CD4-positive, alpha-beta T cell treated with Interleukin-2 at 100 ng/mL for 4 hours (primary cell): ENCODE results near the gene PAFAH1B1.
"Not testable (repeated sequence)": the region's sequence is repeated elsewhere in the genome, so short reads cannot be mapped to it uniquely, and the experiment has no call there.

Experiments used
- DNase-seq: peaks from one replicate; pipeline ENCODE4 v3.0.0-alpha.2; 2020; ENCODE audit warnings: low spot score

Gene PAFAH1B1

GRCh38 chr17:2592971-2593820, at the start of gene PAFAH1B1:
PAFAH1B1 (plus strand) TSS chr17:2593654; CDS start chr17:2638289, 44,635 bp downstream.
- DNase-seq: peak; percentile 95

GRCh38 chr17:2545393-2545792, 48.1 kb upstream of the PAFAH1B1 start:
- no peak for DNase-seq

GRCh38 chr17:2547176-2547575, 46.3 kb upstream of the PAFAH1B1 start:
- no peak for DNase-seq

DNA sequence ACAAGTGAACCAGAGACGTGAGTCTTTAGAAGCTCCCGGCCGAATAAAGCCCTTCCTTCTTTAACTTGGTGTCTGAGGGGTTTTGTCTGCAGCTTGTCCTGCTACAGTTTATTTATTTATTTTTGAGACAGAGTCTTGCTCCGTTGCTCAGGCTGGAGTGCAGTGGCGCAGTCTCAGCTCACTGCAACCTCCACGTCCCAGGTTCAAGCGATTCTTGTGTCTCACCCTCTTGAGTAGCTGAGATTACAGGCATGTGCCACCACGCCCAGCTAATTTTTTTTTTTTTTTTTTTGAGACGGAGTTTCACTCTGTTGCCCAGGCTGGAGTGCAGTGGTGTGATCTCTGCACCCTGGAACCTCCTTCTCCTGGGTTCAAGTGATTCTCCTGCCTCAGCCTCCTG, 45.4 kb upstream of the PAFAH1B1 start:
- not testable (repeated sequence) for DNase-seq

- DNase-seq: no peak
Measured at GRCh38 chr17:2549392-2550211, 43.9 kb upstream of the PAFAH1B1 start.

DNA sequence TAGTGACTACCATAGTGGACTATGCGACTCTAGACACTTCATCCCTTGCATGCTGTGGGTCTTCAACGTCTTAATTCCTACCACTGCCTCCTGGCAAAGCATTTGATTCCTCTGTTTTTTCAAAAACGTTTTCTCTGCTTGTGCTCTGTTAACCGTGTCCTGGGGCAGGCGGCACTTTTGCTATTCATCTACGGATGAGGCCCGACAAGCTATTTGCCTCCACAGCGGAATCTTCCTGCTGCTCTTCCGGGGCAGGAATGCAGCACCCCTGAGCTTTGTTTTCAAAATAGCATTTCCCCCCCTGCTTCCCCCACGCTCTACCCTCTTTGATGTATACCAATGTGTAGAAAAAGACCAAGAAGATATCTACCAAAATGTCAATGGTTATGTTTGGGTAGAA, 42.0 kb upstream of the PAFAH1B1 start:
- no peak for DNase-seq

GRCh38 chr17:2551928-2552327, 41.5 kb upstream of the PAFAH1B1 start:
- DNase-seq: no peak

DNA sequence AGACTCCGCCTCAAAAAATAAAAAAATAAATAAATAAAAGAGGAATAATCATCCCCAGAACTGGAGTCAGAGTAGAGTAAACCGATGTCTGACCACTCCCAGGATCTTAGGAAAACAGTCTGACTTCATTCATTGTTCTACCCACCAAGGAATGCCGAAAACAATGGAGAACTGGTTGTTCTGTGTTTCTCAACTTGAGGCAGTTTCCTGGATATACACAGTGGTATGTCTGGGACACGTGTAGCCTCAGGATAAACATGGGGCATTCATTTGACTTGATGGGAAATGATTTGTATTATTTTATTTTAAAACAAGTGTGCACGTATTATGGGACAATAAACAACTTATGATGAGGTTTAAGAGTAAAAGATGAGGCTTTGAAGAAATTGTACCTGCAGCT, 32.8 kb upstream of the PAFAH1B1 start:
- DNase-seq: no peak

GRCh38 chr17:2562162-2562858, 31.1 kb upstream of the PAFAH1B1 start:
- DNase-seq: no peak

DNA sequence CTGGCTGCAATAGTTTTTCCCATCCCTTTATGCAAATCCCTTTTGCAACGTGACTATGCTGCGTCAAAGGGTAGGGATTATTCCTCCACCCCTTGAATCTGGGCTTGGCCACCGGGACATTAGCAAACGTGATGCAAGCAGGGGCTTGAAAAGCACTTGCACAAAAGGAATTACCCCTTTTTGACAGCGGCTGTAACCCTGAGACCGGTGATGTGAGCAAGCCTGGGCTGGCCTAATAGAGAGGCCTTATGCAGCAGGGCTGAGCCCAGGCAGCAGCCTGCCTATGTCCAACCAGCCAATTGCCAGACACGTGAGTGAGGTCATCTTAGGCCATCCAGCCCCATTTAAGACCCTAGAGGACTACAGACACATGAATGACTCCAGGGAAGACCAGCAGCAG, 30.4 kb upstream of the PAFAH1B1 start:
- DNase-seq: no peak

DNA sequence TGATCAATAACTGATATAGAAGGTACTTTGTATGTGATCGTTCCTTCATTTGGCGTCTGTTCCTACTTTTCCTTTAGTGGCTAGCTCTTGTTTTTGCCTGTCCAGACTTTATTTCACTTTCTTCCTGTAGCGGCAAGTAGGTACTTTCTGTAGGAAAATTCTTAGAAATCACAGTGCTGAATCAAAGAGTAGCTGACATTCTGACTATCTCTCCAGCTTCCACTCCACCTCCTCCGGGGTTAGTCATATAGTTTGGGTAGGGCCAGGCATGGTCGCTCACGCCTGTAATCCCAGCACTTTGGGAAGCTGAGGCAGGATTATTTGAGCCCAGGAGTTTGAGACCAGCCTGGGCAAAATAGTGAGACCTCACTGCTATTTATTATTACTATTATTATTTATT, 29.9 kb upstream of the PAFAH1B1 start:
- no peak for DNase-seq

GRCh38 chr17:2564877-2565276, 28.6 kb upstream of the PAFAH1B1 start:
- no peak for DNase-seq

- no peak for DNase-seq
Measured at GRCh38 chr17:2566056-2566455, 27.4 kb upstream of the PAFAH1B1 start.

DNA sequence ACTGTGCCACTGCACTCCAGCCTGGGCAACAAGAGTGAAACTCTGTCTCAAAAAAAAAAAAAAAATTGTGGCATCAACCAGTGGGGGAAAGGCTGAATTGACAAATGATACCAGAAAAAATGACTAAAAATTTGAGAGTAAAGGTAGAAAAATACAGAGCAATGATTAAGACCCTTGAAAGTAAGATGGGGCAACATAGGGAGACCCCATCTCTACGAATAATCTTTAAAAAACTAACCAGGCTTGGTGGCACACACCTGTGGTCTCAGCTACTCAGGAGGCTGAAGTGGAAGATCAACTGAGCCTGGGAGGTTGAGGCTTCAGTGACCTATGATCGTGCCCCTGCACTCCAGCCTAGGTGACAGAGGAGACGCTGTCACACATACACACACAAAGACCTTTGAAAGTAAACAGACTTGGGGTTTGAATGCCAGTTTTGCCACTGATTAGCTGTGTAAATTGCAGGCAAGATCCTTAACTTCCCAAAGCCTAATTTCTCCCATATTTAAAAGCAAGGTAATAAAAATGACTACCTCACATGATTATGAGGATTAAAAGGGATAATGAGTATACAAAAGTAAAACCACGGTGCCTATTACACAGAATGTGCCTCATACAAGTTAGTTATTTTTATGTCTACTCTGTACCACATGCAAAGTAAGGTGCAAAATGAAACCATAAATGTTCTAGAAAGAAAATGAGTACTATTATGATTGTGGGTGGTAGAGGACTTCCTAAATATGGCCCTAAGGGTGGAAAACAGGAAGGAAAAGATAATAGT, 21.7 kb upstream of the PAFAH1B1 start:
- DNase-seq: no peak

- not testable (repeated sequence) for DNase-seq
Measured at GRCh38 chr17:2572304-2572609, 21.2 kb upstream of the PAFAH1B1 start.

- DNase-seq: no peak
Measured at GRCh38 chr17:2580151-2580550, 13.3 kb upstream of the PAFAH1B1 start.

GRCh38 chr17:2580661-2581060, 12.8 kb upstream of the PAFAH1B1 start:
- DNase-seq: no peak

DNA sequence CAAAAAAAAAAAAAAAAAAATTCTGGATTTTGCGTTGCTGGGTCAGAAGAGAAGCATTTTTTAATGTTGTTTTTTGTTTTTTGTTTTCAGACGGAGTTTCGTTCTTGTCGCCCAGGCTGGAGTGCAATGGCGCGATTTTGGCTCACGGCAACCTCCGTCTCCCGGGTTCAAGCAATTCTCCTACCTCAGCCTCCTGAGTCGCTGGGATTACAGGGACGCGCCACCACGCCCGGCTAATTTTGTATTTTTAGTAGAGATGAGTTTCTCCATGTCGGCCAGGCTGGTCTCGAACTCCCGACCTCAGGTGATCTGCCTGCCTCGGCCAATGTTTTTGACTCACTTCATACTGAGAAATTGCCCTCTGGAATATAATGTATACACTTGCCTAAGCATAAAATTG, 11.0 kb upstream of the PAFAH1B1 start:
- no peak for DNase-seq

DNA sequence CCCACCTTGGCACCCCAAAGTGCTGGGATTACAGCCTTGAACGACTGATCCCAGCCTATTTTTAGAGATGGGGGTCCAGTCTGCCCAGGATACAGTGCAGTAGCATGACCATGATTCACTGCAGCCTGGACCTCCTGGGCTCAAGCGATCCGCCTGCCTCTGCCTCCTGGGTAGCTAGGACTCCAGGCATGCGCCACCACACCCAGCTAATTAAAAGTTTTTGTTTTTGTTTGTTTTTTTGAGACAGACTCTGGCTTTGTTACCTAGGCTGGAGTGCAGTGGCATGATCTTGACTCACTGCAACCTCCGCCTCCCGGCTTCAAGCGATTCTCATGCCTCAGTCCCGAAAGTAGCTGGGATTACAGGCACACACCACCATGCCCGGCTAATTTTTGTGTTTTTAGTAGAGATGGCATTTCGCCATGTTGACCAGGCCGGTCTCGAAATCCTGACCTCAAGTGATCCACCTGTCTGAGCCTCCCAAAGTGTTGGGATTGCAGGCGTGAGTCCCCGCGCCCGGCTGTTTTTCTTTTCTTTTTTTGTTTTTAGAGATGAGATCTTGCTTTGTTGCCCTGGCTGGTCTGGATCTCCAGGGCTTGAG, 2.3 kb upstream of the PAFAH1B1 start:
- DNase-seq: no peak

- DNase-seq: peak; percentile 78
Measured at GRCh38 chr17:2593821-2594721, 617 bp downstream of the PAFAH1B1 start.
